Neural cell (in vitro differentiated cells): ENCODE data around the gene RERE. TPM values are rescaled to one million over a fixed set of nuclear protein-coding genes. Genes with fewer than 3 reads are reported as not detected.

Experiments
- H2AFZ ChIP-seq: fragments of 200-600, 300-800 bp; sonication (generic), shearing (Covaris generic); 2 replicates; pipeline ENCODE4 v1.6.0; 2014; ENCODE audit warnings: low read depth, mild to moderate bottlenecking, antibody characterized with exemption, low read length, moderate library complexity
- H3F3A ChIP-seq: fragments of 200-600 bp; shearing (Covaris generic); 2 replicates; pipeline ENCODE4 v1.6.1; 2016; ENCODE audit warnings: mild to moderate bottlenecking, moderate library complexity, mixed read lengths, antibody characterized with exemption, low read length; ENCODE audit not compliant: insufficient read depth, poor library complexity, severe bottlenecking
- H3K27ac ChIP-seq: fragments of 200-600, 300-800 bp; sonication (generic), shearing (Covaris generic); 2 replicates; pipeline ENCODE4 v1.5.1; 2014; ENCODE audit warnings: mild to moderate bottlenecking, low read length, moderate library complexity
- H3K27me3 ChIP-seq: fragments of 300-800, 200-600 bp; sonication (generic), shearing (Covaris generic); 2 replicates; pipeline ENCODE4 v1.6.0; 2014; ENCODE audit warnings: mild to moderate bottlenecking, low read depth, low read length, moderate library complexity; ENCODE audit not compliant: insufficient read depth
- H3K36me3 ChIP-seq: fragments of 300-800, 200-600 bp; sonication (generic), shearing (Covaris generic); 2 replicates; pipeline ENCODE4 v1.5.1; 2014; ENCODE audit warnings: mild to moderate bottlenecking, antibody characterized with exemption, low read length, moderate library complexity; ENCODE audit not compliant: insufficient read depth
- H3K4me2 ChIP-seq: fragments of 300-800, 200-600 bp; sonication (generic), shearing (Covaris generic); 2 replicates; pipeline ENCODE4 v1.6.0; 2014; ENCODE audit warnings: mild to moderate bottlenecking, low read length
- H3K4me3 ChIP-seq: fragments of 300-800, 200-600 bp; sonication (generic), shearing (Covaris generic); 2 replicates; pipeline ENCODE4 v1.5.1; 2014; ENCODE audit warnings: mild to moderate bottlenecking, low read length, moderate library complexity
- H3K79me2 ChIP-seq: fragments of 200-600 bp; shearing (Covaris generic); replicated peaks from 2 replicates; pipeline ENCODE4 v1.6.0; 2014; ENCODE audit warnings: mild to moderate bottlenecking, low read length, moderate library complexity; ENCODE audit not compliant: insufficient read depth
- H3K9ac ChIP-seq: fragments of 300-800, 200-600 bp; sonication (generic), shearing (Covaris generic); 2 replicates; pipeline ENCODE4 v1.6.1; 2016; ENCODE audit warnings: mild to moderate bottlenecking, low read length, mixed read lengths
- H3K9me2 ChIP-seq: fragments of 200-600 bp; shearing (Covaris generic); 2 replicates; pipeline ENCODE4 v1.6.1; 2016; ENCODE audit warnings: mild to moderate bottlenecking, low read length, mixed read lengths; ENCODE audit not compliant: insufficient read depth
- H3K9me3 ChIP-seq: fragments of 200-600, 300-800 bp; sonication (generic), shearing (Covaris generic); 2 replicates; pipeline ENCODE4 v1.6.1; 2016; ENCODE audit warnings: mild to moderate bottlenecking, mixed run types, low read length, moderate library complexity, mixed read lengths
- H4K20me1 ChIP-seq: fragments of 200-600 bp; shearing (Covaris generic); 2 replicates; pipeline ENCODE4 v1.6.1; 2016; ENCODE audit warnings: mild to moderate bottlenecking, mixed run types; ENCODE audit not compliant: insufficient read depth
- EP300 ChIP-seq: fragments of 450-650 bp; conservative IDR thresholded peaks from 2 replicates; pipeline ENCODE4 v1.6.1; 2014; ENCODE audit warnings: antibody characterized with exemption, mild to moderate bottlenecking, moderate library complexity; ENCODE audit not compliant: poor library complexity, severe bottlenecking
- EZH2 ChIP-seq: fragments of 200-600, 300-800 bp; shearing (Covaris generic), sonication (generic); IDR thresholded peaks from 2 replicates; pipeline ENCODE4 v1.6.1; 2014; ENCODE audit warnings: antibody characterized with exemption, low read length, borderline replicate concordance, mild to moderate bottlenecking; ENCODE audit not compliant: insufficient read depth, poor library complexity, severe bottlenecking
- MXI1 ChIP-seq: fragments of 450-650 bp; conservative IDR thresholded peaks from 2 replicates; pipeline ENCODE4 v1.6.1; 2014; ENCODE audit warnings: antibody characterized with exemption, mild to moderate bottlenecking; ENCODE audit not compliant: poor library complexity, severe bottlenecking
- POLR2AphosphoS5 ChIP-seq: IDR thresholded peaks from 2 replicates; pipeline ENCODE4 v1.6.1; 2012
- RAD21 ChIP-seq: fragments of 450-650 bp; conservative IDR thresholded peaks from 2 replicates; pipeline ENCODE4 v1.6.1; 2014; ENCODE audit warnings: antibody characterized with exemption, mild to moderate bottlenecking, moderate library complexity
- SMC3 ChIP-seq: fragments of 450-650 bp; conservative IDR thresholded peaks from 2 replicates; pipeline ENCODE4 v1.6.1; 2014; ENCODE audit warnings: antibody characterized with exemption, mild to moderate bottlenecking, moderate library complexity; ENCODE audit not compliant: poor library complexity
- TAF1 ChIP-seq: IDR thresholded peaks from 2 replicates; pipeline ENCODE4 v1.6.1; 2012; ENCODE audit warnings: low read depth
- polyA plus RNA-seq: library from polyadenylated mRNA; depleted of rRNA; stranded (reverse); fragments of >200 nt; gene quantifications from 2 replicates; pipeline ENCODE4 v1.2.3, GENCODE V29; 2014
- TF ChIP-seq, protein P1 (sequence below): fragments of 450-650 bp; IDR thresholded peaks from 2 replicates; pipeline ENCODE4 v1.5.1; 2014; ENCODE audit warnings: antibody characterized with exemption, mild to moderate bottlenecking, moderate library complexity; ENCODE audit not compliant: poor library complexity, severe bottlenecking
- TF ChIP-seq, protein P2 (sequence below): IDR thresholded peaks from 2 replicates; pipeline ENCODE4 v1.6.1; 2012; ENCODE audit warnings: borderline replicate concordance

Gene RERE
- polyA plus RNA-seq, 1 donor from 2014 or later, result 21.0 TPM

GRCh38 chr1:8477166-8477982 is 340.1 kb downstream of the RERE start (continued):
- TF ChIP-seq, protein P1, sequence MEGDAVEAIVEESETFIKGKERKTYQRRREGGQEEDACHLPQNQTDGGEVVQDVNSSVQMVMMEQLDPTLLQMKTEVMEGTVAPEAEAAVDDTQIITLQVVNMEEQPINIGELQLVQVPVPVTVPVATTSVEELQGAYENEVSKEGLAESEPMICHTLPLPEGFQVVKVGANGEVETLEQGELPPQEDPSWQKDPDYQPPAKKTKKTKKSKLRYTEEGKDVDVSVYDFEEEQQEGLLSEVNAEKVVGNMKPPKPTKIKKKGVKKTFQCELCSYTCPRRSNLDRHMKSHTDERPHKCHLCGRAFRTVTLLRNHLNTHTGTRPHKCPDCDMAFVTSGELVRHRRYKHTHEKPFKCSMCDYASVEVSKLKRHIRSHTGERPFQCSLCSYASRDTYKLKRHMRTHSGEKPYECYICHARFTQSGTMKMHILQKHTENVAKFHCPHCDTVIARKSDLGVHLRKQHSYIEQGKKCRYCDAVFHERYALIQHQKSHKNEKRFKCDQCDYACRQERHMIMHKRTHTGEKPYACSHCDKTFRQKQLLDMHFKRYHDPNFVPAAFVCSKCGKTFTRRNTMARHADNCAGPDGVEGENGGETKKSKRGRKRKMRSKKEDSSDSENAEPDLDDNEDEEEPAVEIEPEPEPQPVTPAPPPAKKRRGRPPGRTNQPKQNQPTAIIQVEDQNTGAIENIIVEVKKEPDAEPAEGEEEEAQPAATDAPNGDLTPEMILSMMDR, result no peak

DNA sequence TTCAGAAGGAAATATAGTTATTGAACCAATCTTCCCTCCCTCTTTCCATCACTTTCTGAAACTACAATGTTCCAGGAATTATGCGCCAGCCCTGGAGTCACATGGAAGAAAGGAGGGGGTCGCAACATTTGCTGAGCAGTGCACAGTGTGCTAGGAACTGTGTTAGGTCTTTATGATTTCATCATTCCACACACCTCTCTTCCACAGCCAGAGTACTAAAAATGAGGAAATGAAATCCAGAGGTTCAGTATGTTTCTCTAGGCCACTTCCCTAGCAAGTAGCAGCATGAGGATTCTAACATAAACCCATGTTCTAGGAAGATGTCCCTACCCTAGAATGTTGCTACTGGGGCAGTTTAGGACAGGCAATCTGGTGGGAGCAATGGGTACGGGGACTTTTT is 341.4 kb downstream of the RERE start:
- peaks cover 3% of the 10 kb centered on the region for H3K79me2 ChIP-seq
- H3K27ac ChIP-seq, result no peak overlapping the region
- no peak overlapping the region for H2AFZ ChIP-seq
- H3K4me3 ChIP-seq, result no peak overlapping the region
- TF ChIP-seq RAD21, result no peak
- TF ChIP-seq POLR2AphosphoS5, result no peak
- TF ChIP-seq, protein P1, result no peak
- TF ChIP-seq, protein P2, sequence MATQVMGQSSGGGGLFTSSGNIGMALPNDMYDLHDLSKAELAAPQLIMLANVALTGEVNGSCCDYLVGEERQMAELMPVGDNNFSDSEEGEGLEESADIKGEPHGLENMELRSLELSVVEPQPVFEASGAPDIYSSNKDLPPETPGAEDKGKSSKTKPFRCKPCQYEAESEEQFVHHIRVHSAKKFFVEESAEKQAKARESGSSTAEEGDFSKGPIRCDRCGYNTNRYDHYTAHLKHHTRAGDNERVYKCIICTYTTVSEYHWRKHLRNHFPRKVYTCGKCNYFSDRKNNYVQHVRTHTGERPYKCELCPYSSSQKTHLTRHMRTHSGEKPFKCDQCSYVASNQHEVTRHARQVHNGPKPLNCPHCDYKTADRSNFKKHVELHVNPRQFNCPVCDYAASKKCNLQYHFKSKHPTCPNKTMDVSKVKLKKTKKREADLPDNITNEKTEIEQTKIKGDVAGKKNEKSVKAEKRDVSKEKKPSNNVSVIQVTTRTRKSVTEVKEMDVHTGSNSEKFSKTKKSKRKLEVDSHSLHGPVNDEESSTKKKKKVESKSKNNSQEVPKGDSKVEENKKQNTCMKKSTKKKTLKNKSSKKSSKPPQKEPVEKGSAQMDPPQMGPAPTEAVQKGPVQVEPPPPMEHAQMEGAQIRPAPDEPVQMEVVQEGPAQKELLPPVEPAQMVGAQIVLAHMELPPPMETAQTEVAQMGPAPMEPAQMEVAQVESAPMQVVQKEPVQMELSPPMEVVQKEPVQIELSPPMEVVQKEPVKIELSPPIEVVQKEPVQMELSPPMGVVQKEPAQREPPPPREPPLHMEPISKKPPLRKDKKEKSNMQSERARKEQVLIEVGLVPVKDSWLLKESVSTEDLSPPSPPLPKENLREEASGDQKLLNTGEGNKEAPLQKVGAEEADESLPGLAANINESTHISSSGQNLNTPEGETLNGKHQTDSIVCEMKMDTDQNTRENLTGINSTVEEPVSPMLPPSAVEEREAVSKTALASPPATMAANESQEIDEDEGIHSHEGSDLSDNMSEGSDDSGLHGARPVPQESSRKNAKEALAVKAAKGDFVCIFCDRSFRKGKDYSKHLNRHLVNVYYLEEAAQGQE, result no peak
- no peak for TF ChIP-seq EZH2
- TF ChIP-seq TAF1, result no peak
- TF ChIP-seq EP300, result no peak
- no peak for TF ChIP-seq SMC3
- TF ChIP-seq MXI1, result no peak
- no peaks in the 10 kb centered on the region for H4K20me1 ChIP-seq
- no peaks in the 10 kb centered on the region for H3K9me2 ChIP-seq
- no peaks in the 10 kb centered on the region for H3K36me3 ChIP-seq
- no peaks in the 10 kb centered on the region for H3K9me3 ChIP-seq
- H3K27me3 ChIP-seq, result no peaks in the 10 kb centered on the region
- H3K4me2 ChIP-seq, result no peak overlapping the region
- H3K9ac ChIP-seq, result no peak overlapping the region
- no peaks in the 10 kb centered on the region for H3F3A ChIP-seq
